Prostate gland (tissue), 2 donors: ENCODE data around the gene TCF7L2. TPM values are rescaled to one million over a fixed set of nuclear protein-coding genes. Genes with fewer than 3 reads are reported as not detected.

Experiments
- DNase-seq: peaks from one replicate; pipeline ENCODE4 v3.0.0-alpha.2; 2019; ENCODE audit warnings: low spot score
- H3K27ac ChIP-seq, 2 donors: fragments of 200-600 bp; sonication (generic); 2 replicates each; pipeline ENCODE4 v1.5.1; 2017 to 2019
- H3K27me3 ChIP-seq: fragments of 200-600 bp; sonication (generic); replicated peaks from 2 replicates; pipeline ENCODE4 v1.5.1; 2019; ENCODE audit not compliant: insufficient read depth
- H3K36me3 ChIP-seq, 2 donors: fragments of 200-600 bp; sonication (generic); 1 replicate in 1 of 2; 2 replicates in 1 of 2; pipeline versions ENCODE4 v1.5.1 to v1.8.1; 2017 to 2019
- H3K4me1 ChIP-seq: fragments of 200-600 bp; sonication (generic); replicated peaks from 2 replicates; pipeline ENCODE4 v1.5.1; 2019
- H3K4me3 ChIP-seq, 2 donors: fragments of 200-600 bp; sonication (generic); 2 replicates each; pipeline ENCODE4 v1.5.1; 2017 to 2019
- H3K9me3 ChIP-seq: fragments of 200-600 bp; sonication (generic); 2 replicates; pipeline ENCODE4 v1.5.1; 2017
- CTCF ChIP-seq, 4 experiments: fragments of 200-600 bp in 2 of 4; fragments of 450-650 bp in 2 of 4; sonication (generic) in 2 of 4; IDR thresholded peaks; 1 replicate in 3 of 4; 2 replicates in 1 of 4; pipeline ENCODE4 v1.5.1; 2016 to 2019; ENCODE audit warnings: antibody characterized with exemption in 4 of 4, mild to moderate bottlenecking in 2 of 4, moderate library complexity in 2 of 4
- POLR2A ChIP-seq: fragments of 450-650 bp; IDR thresholded peaks from one replicate; pipeline ENCODE4 v1.6.1; 2016; ENCODE audit warnings: antibody characterized with exemption, mild to moderate bottlenecking
- POLR2AphosphoS5 ChIP-seq: sonication (generic); formaldehyde crosslinking; IDR thresholded peaks from one replicate; pipeline ENCODE4 v1.6.1; 2017; ENCODE audit warnings: antibody characterized with exemption
- WGBS: methylation state at CpG from one replicate; pipeline ENCODE4 v1.1.5; 2018; 5-methylcytosine and 5-hydroxymethylcytosine counted together
- intact Hi-C: fragments of 100-400 bp; cut with DNase I; formaldehyde crosslinking; loops from one replicate; pipeline ENCODE4 v1.14.2; 2022
- total RNA-seq, 2 donors: library from RNA; depleted of rRNA; stranded (reverse); fragments of >200 nt; gene quantifications; one replicate each; pipeline ENCODE4 v1.1.0, GENCODE V29; 2016

TCF7L2 gene
- total RNA-seq, 2 donors from 2014 or later, result 9.8 to 29.8 TPM

- no peak overlapping the region for H3K27ac ChIP-seq
- no peaks in the 10 kb centered on the region for H3K4me1 ChIP-seq
- no peaks in the 10 kb centered on the region for H3K9me3 ChIP-seq
- 65% methylated on average over 13 of the region's 13 CpGs for WGBS
- H3K27me3 ChIP-seq, result no peaks in the 10 kb centered on the region
- no peaks in the 10 kb centered on the region for H3K36me3 ChIP-seq
- DNase-seq, result no peak
- TF ChIP-seq CTCF (IDR thresholded peaks at IDR 0.05) (no peak), POLR2AphosphoS5 (no peak), POLR2A (no peak)
- no peak overlapping the region for H3K4me3 ChIP-seq
- intact Hi-C loops, result no loop called here
Measured at GRCh38 chr10:113047963-113048781, 98.1 kb downstream of the TCF7L2 start.

GRCh38 chr10:113049881-113050280, 99.8 kb downstream of the TCF7L2 start:
- no peak for DNase-seq
- TF ChIP-seq POLR2A, result no peak
- no peak for TF ChIP-seq CTCF (IDR thresholded peaks at IDR 0.05)
- no peak for TF ChIP-seq POLR2AphosphoS5
- no peaks in the 10 kb centered on the region for H3K4me1 ChIP-seq
- H3K27ac ChIP-seq, result no peak overlapping the region
- 81% methylated on average over 5 of the region's 5 CpGs for WGBS
- no peaks in the 10 kb centered on the region for H3K27me3 ChIP-seq
- no peaks in the 10 kb centered on the region for H3K36me3 ChIP-seq
- no peak overlapping the region for H3K4me3 ChIP-seq
- intact Hi-C loops, result no loop called here
- H3K9me3 ChIP-seq, result no peaks in the 10 kb centered on the region

GRCh38 chr10:113052076-113052830, 102.2 kb downstream of the TCF7L2 start:
- Histone ChIP-seq H3K9me3 (no peaks in the 10 kb centered on the region), H3K27me3 (no peaks in the 10 kb centered on the region), H3K4me1 (no peaks in the 10 kb centered on the region), H3K36me3 (no peaks in the 10 kb centered on the region), H3K4me3 (no peak overlapping the region), H3K27ac (no peak overlapping the region)
- intact Hi-C loops, result no loop called here
- DNase-seq, result no peak
- WGBS, result 72% methylated on average over 10 of the region's 10 CpGs
- TF ChIP-seq POLR2A, result no peak
- TF ChIP-seq POLR2AphosphoS5, result no peak
- no peak for TF ChIP-seq CTCF (IDR thresholded peaks at IDR 0.05)

GRCh38 chr10:113053091-113053490, 103.0 kb downstream of the TCF7L2 start:
- WGBS, result 81% methylated on average over 10 of the region's 10 CpGs
- TF ChIP-seq POLR2AphosphoS5 (no peak), CTCF (IDR thresholded peaks at IDR 0.05) (no peak), POLR2A (no peak)
- Histone ChIP-seq H3K9me3 (no peaks in the 10 kb centered on the region), H3K27me3 (no peaks in the 10 kb centered on the region), H3K27ac (no peak overlapping the region), H3K36me3 (no peaks in the 10 kb centered on the region), H3K4me3 (no peak overlapping the region), H3K4me1 (no peaks in the 10 kb centered on the region)
- intact Hi-C loops, result no loop called here
- no peak for DNase-seq
